ENCODE measurements around the gene SAFB2. TPM values are rescaled to one million over a fixed set of nuclear protein-coding genes. Genes with fewer than 3 reads are reported as not detected.

SAFB2 gene
- total and polyA plus RNA-seq, 2 donors from 2014 or later, result 67.1 to 113 TPM

DNA sequence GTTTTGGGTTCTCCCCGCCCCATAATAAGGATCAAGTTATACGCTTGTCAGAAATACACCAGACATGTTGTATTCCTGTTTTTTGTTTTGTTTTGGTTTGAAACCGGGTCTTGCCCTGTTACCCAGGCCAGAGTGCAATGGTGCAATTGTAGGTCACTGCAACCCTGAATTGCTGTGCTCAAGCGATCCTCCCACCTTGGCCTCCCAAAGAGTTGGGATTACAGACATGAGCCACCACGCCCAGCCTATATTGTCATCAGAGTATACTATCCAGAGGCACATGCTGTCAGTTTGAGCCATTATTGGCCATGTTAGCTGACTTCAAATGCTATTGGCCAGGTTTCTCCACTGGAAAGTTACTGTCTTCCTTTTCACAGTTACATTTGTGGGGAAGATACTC lies 10.1 kb upstream of the SAFB2 start:
- H3K27ac ChIP-seq (ENCODE audit: low read depth in 2 of 2, low read length in 2 of 2), result no peak overlapping the region
- TF ChIP-seq, protein P1, sequence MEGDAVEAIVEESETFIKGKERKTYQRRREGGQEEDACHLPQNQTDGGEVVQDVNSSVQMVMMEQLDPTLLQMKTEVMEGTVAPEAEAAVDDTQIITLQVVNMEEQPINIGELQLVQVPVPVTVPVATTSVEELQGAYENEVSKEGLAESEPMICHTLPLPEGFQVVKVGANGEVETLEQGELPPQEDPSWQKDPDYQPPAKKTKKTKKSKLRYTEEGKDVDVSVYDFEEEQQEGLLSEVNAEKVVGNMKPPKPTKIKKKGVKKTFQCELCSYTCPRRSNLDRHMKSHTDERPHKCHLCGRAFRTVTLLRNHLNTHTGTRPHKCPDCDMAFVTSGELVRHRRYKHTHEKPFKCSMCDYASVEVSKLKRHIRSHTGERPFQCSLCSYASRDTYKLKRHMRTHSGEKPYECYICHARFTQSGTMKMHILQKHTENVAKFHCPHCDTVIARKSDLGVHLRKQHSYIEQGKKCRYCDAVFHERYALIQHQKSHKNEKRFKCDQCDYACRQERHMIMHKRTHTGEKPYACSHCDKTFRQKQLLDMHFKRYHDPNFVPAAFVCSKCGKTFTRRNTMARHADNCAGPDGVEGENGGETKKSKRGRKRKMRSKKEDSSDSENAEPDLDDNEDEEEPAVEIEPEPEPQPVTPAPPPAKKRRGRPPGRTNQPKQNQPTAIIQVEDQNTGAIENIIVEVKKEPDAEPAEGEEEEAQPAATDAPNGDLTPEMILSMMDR (IDR thresholded peaks at IDR 0.05; ENCODE audit: borderline replicate concordance, extremely low read depth, insufficient read depth), result no peak
- intact Hi-C loops (cut with DNase I), result no loop called here
- no peak for DNase-seq
- H3K9ac ChIP-seq (ENCODE audit: low read length in 3 of 3), result no peak overlapping the region
- no peak for FAIRE-seq
- H3K36me3 ChIP-seq (ENCODE audit: control insufficient read depth in 2 of 3, insufficient read depth in 3 of 3, low read length in 3 of 3), result peaks cover 3 to 18% (median 10%) of the 10 kb centered on the region in 3 donors
- H3K4me1 ChIP-seq (ENCODE audit: control insufficient read depth in 2 of 3, insufficient read depth in 2 of 3, low read depth in 1 of 3, low read length in 3 of 3), result peaks cover 0 to 21% (median 17%) of the 10 kb centered on the region in 3 donors
- no peaks in the 10 kb centered on the region for H3K9me3 ChIP-seq (ENCODE audit: control insufficient read depth in 2 of 3, insufficient read depth in 1 of 3, low read length in 3 of 3)
- H3K27me3 ChIP-seq (ENCODE audit: control insufficient read depth, insufficient read depth, low read length), result no peaks in the 10 kb centered on the region
- H3K4me3 ChIP-seq (ENCODE audit: low read length in 3 of 3), result no peak overlapping the region

DNA sequence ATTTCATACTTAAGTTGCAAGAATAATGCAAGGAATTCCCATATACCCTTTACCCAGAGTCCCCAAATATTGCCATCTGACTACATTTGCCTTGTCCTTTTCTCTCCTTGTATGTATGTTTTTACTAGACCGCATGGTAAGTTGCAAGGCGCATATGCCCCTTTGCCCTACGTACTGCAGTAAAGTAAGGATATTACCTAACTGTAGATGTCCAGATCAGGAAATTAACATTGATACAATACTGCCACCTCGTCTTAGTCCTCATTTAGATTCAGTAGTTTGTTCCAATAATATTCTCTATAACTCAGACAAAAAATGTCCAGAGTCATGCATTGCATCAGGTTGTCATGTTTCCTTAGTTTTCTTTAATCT lies 9.7 kb upstream of the SAFB2 start:
- no peak overlapping the region for H3K4me3 ChIP-seq (ENCODE audit: low read length in 3 of 3)
- peaks cover 7 to 22% (median 14%) of the 10 kb centered on the region in 3 donors for H3K36me3 ChIP-seq (ENCODE audit: control insufficient read depth in 2 of 3, insufficient read depth in 3 of 3, low read length in 3 of 3)
- H3K4me1 ChIP-seq (ENCODE audit: control insufficient read depth in 2 of 3, insufficient read depth in 2 of 3, low read depth in 1 of 3, low read length in 3 of 3), result peaks cover 0 to 21% (median 18%) of the 10 kb centered on the region in 3 donors
- H3K9ac ChIP-seq (ENCODE audit: low read length in 3 of 3), result peak overlapping the region in 1 of 3 donors; percentile 53
- no peaks in the 10 kb centered on the region for H3K27me3 ChIP-seq (ENCODE audit: control insufficient read depth, insufficient read depth, low read length)
- FAIRE-seq (no peak), DNase-seq (no peak)
- no peak overlapping the region for H3K27ac ChIP-seq (ENCODE audit: low read depth in 2 of 2, low read length in 2 of 2)
- H3K9me3 ChIP-seq (ENCODE audit: control insufficient read depth in 2 of 3, insufficient read depth in 1 of 3, low read length in 3 of 3), result no peaks in the 10 kb centered on the region
- intact Hi-C loops (cut with DNase I), result no loop called here
- TF ChIP-seq, protein P1 (IDR thresholded peaks at IDR 0.05; ENCODE audit: borderline replicate concordance, extremely low read depth, insufficient read depth), result no peak

DNA sequence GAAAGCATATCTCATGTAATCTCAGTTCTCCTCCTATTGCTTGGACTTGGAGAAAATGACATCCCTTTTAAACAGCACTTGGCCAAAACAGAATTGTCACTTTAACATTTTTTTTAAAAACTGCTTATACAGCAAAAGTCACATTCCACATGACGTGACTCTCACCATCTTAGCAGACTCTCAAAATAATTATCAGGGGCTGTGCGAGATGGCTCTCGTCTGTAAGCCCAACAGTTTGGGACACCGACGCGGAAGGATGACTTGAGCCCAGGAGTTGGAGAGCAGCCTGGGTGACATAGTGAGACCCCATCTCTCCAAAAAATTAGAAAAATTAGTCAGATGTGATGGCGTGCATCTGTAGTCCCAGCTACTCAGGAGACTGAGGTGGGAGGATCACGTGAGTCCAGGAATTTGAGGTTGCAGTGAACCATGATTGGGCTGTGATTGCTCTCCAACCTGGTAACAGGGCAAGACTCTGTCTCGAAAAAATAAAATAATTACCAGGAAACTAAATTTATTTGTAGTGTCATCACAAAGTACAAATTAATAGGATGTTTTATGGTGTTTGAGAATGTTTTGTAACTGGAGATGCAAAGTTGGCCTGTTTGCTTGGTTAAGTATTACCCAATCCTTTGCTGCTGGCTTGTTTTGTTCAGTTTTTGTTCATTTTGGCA lies 9.1 kb upstream of the SAFB2 start:
- Histone ChIP-seq H3K27ac (ENCODE audit: low read depth in 2 of 2, low read length in 2 of 2) (no peak overlapping the region), H3K4me1 (ENCODE audit: control insufficient read depth in 2 of 3, insufficient read depth in 2 of 3, low read depth in 1 of 3, low read length in 3 of 3) (peaks cover 0 to 21% (median 19%) of the 10 kb centered on the region in 3 donors), H3K9ac (ENCODE audit: low read length in 3 of 3) (peak overlapping the region in 1 of 3 donors; percentile 53), H3K27me3 (ENCODE audit: control insufficient read depth, insufficient read depth, low read length) (no peaks in the 10 kb centered on the region), H3K4me3 (ENCODE audit: low read length in 3 of 3) (no peak overlapping the region), H3K36me3 (ENCODE audit: control insufficient read depth in 2 of 3, insufficient read depth in 3 of 3, low read length in 3 of 3) (peaks cover 10 to 28% (median 14%) of the 10 kb centered on the region in 3 donors), H3K9me3 (ENCODE audit: control insufficient read depth in 2 of 3, insufficient read depth in 1 of 3, low read length in 3 of 3) (no peaks in the 10 kb centered on the region)
- intact Hi-C loops (cut with DNase I), result no loop called here
- FAIRE-seq (no peak), DNase-seq (peak in 1 of 5 donors; percentile 24)
- TF ChIP-seq, protein P1 (IDR thresholded peaks at IDR 0.05; ENCODE audit: borderline replicate concordance, extremely low read depth, insufficient read depth), result no peak

All from kidney (tissue), 14 donors.